ENCODE results near the gene CRY2. TPM values are rescaled to one million over a fixed set of nuclear protein-coding genes. Genes with fewer than 3 reads are reported as not detected.

CRY2 gene
- total and polyA plus RNA-seq, 10 of the 15 experiments (the other 5 are each of a cell fraction or from before 2014, with no cell fraction given) = 1.2 to 14.7 (median 8.1) TPM

- ChIA-PET POLR2A (interaction anchor here (0.8 to 1.5 kb wide), 2 partner anchors 9 to 11 kb away, joined by 3 to 6 read pairs; partner anchors contain the start of gene PEX16), CTCF (interaction anchor here (0.8 to 1.5 kb wide), 3 partner anchors 9 to 84 kb away, joined by 3 to 7 read pairs (median 3); no protein-coding TSS in a partner anchor), RAD21 (ENCODE audit: unreplicated experiment) (no interaction called here), SMC1A (ENCODE audit: uncharacterized antibody, unreplicated experiment) (no interaction called here)
- BruUV-seq (replicated peaks) = no TSS peak
- ATAC-seq (no peak), FAIRE-seq (no peak), DNase-seq (ENCODE audit: low read depth, low spot score) (no peak)
- WGBS (ENCODE audit: insufficient coverage, insufficient replicate concordance, low lambda C conversion rate, missing lambda C conversion rate) = 46% methylated on average over 10 of the region's 12 CpGs
- H3K4me3 ChIP-seq = no peak overlapping the region
- no peak overlapping the region for H3K27ac ChIP-seq (ENCODE audit: control insufficient read depth, insufficient read depth)
- TF ChIP-seq BACH1 (IDR thresholded peaks at IDR 0.05; ENCODE audit: borderline replicate concordance) (no peak), RCOR1 (conservative IDR thresholded peaks at IDR 0.05; ENCODE audit: low read depth, low read length) (no peak), ZNF622 (IDR thresholded peaks at IDR 0.05) (no peak), SREBF2 (IDR thresholded peaks at IDR 0.05; ENCODE audit: low read length) (no peak), MXI1 (IDR thresholded peaks at IDR 0.05; ENCODE audit: low read depth, low read length) (no peak)
- H3K4me2 ChIP-seq (ENCODE audit: control insufficient read depth, insufficient read depth) = no peak overlapping the region
- in situ Hi-C loops (cut with MboI) (no loop called here), intact Hi-C loops (cut with micrococcal nuclease; ENCODE audit: unreplicated experiment) (no loop called here)
- peaks cover 25% of the 10 kb centered on the region for H3K4me1 ChIP-seq (ENCODE audit: control insufficient read depth, insufficient read depth, low read length)
- H2AFZ ChIP-seq (ENCODE audit: control insufficient read depth, low read depth, low read length) = no peak overlapping the region
- H4K20me1 ChIP-seq (ENCODE audit: control insufficient read depth, insufficient read depth) = peaks cover 6% of the 10 kb centered on the region
- H3K36me3 ChIP-seq (ENCODE audit: control insufficient read depth in 2 of 2, insufficient read depth in 2 of 2, low read length in 1 of 2) = no peaks in the 10 kb centered on the region; a peak in 1 of 4 replicates
- H3K9me3 ChIP-seq (replicated peaks; ENCODE audit: control insufficient read depth, insufficient read depth, low read length) = no peaks in the 10 kb centered on the region; the same call in 2 of the 3 replicates
- H3K79me2 ChIP-seq (ENCODE audit: control insufficient read depth, insufficient read depth, low read length) = no peaks in the 10 kb centered on the region
- H3K9ac ChIP-seq (ENCODE audit: control insufficient read depth, insufficient read depth, low read length) = no peak overlapping the region
- peaks cover 4 to 18% of the 10 kb centered on the region in 2 experiments; a peak in 3 of 4 replicates for H3K27me3 ChIP-seq (replicated peaks in 1 of 2; ENCODE audit: control insufficient read depth in 2 of 2, insufficient read depth in 2 of 2, low read length in 1 of 2)
Observed at GRCh38 chr11:45926536-45927331, 79.5 kb downstream of the CRY2 start.

GRCh38 chr11:45927332-45927683 is 80.0 kb downstream of the CRY2 start:
- no peak overlapping the region for H3K4me3 ChIP-seq
- H3K9me3 ChIP-seq (replicated peaks; ENCODE audit: control insufficient read depth, insufficient read depth, low read length) = no peaks in the 10 kb centered on the region; the same call in 2 of the 3 replicates
- H2AFZ ChIP-seq (ENCODE audit: control insufficient read depth, low read depth, low read length) = no peak overlapping the region
- H3K79me2 ChIP-seq (ENCODE audit: control insufficient read depth, insufficient read depth, low read length) = no peaks in the 10 kb centered on the region
- in situ Hi-C loops (cut with MboI) = no loop called here
- RAD21 ChIA-PET (ENCODE audit: unreplicated experiment) = no interaction called here
- ATAC-seq (no peak), DNase-seq (ENCODE audit: low read depth, low spot score) (no peak), FAIRE-seq (no peak)
- no peak overlapping the region for H3K27ac ChIP-seq (ENCODE audit: control insufficient read depth, insufficient read depth)
- SMC1A ChIA-PET (ENCODE audit: uncharacterized antibody, unreplicated experiment) = no interaction called here
- intact Hi-C loops (cut with micrococcal nuclease; ENCODE audit: unreplicated experiment) = no loop called here
- CTCF ChIA-PET = interaction anchor here (1.4 to 1.5 kb wide), 2 partner anchors 38 to 84 kb away, joined by 3 to 7 read pairs; no protein-coding TSS in a partner anchor
- no peak overlapping the region for H3K9ac ChIP-seq (ENCODE audit: control insufficient read depth, insufficient read depth, low read length)
- no peak overlapping the region for H3K4me2 ChIP-seq (ENCODE audit: control insufficient read depth, insufficient read depth)
- POLR2A ChIA-PET = interaction anchor here (0.8 to 1.5 kb wide), 2 partner anchors 9 to 11 kb away, joined by 3 to 6 read pairs; partner anchors contain the start of gene PEX16
- H4K20me1 ChIP-seq (ENCODE audit: control insufficient read depth, insufficient read depth) = peaks cover 6% of the 10 kb centered on the region
- BruUV-seq (replicated peaks) = no TSS peak
- peaks cover 3 to 4% of the 10 kb centered on the region in 2 experiments; a peak in 1 of 4 replicates for H3K36me3 ChIP-seq (ENCODE audit: control insufficient read depth in 2 of 2, insufficient read depth in 2 of 2, low read length in 1 of 2)
- peaks cover 4 to 14% of the 10 kb centered on the region in 2 experiments; a peak in 3 of 4 replicates for H3K27me3 ChIP-seq (replicated peaks in 1 of 2; ENCODE audit: control insufficient read depth in 2 of 2, insufficient read depth in 2 of 2, low read length in 1 of 2)
- peaks cover 26% of the 10 kb centered on the region for H3K4me1 ChIP-seq (ENCODE audit: control insufficient read depth, insufficient read depth, low read length)
- 65% methylated on average over 15 of the region's 15 CpGs for WGBS (ENCODE audit: insufficient coverage, insufficient replicate concordance, low lambda C conversion rate, missing lambda C conversion rate)
- no peak for TF ChIP-seq FOXK2 (IDR thresholded peaks at IDR 0.05)
- no peak for TF ChIP-seq YY1 (IDR thresholded peaks at IDR 0.05; ENCODE audit: low read depth, low read length)
- no peak for TF ChIP-seq GATAD2B (conservative IDR thresholded peaks at IDR 0.05; ENCODE audit: low read depth)
- no peak for TF ChIP-seq CREB1 (IDR thresholded peaks at IDR 0.05; ENCODE audit: low read depth)
- TF ChIP-seq ZSCAN29 (IDR thresholded peaks at IDR 0.05) = no peak
- TF ChIP-seq E2F4 (IDR thresholded peaks at IDR 0.05; ENCODE audit: low read depth, low read length) = no peak
- no peak for TF ChIP-seq FOXM1 (IDR thresholded peaks at IDR 0.05; ENCODE audit: low read depth, low read length)
- no peak for TF ChIP-seq SP1 (IDR thresholded peaks at IDR 0.05; ENCODE audit: low read depth, low read length)
- no peak for TF ChIP-seq NFIC (IDR thresholded peaks at IDR 0.05; ENCODE audit: low read depth, low read length)
- no peak for TF ChIP-seq SMARCA5 (IDR thresholded peaks at IDR 0.05)
- no peak for TF ChIP-seq SREBF1 (IDR thresholded peaks at IDR 0.05; ENCODE audit: low read length)
- no peak for TF ChIP-seq KDM1A (IDR thresholded peaks at IDR 0.05; ENCODE audit: borderline replicate concordance)
- no peak for TF ChIP-seq TCF12 (IDR thresholded peaks at IDR 0.05; ENCODE audit: low read depth, low read length)

All from GM12878 (cell line).